GM12891 (cell line): Measurements from ENCODE around the gene EYA3. TPM values are rescaled to one million over a fixed set of nuclear protein-coding genes. Genes with fewer than 3 reads are reported as not detected.
A peak's percentile ranks its signal among the peaks of the same experiment; 100 is the strongest.

Experiments used
- DNase-seq: peaks from one replicate; pipeline ENCODE4 v3.0.0; 2011; ENCODE audit warnings: low spot score; ENCODE audit not compliant: insufficient read length
- FAIRE-seq: peaks from 2 replicates; lab custom pipeline; 2011; peaks lifted over from hg19 to GRCh38; lab: Jason Lieb, UNC
- PAX5 ChIP-seq: IDR thresholded peaks from 2 replicates; pipeline ENCODE4 v1.6.1; 2011; ENCODE audit warnings: low read length, moderate library complexity, mild to moderate bottlenecking; ENCODE audit not compliant: insufficient read depth, severe bottlenecking
- POLR2A ChIP-seq: IDR thresholded peaks from 2 replicates; pipeline ENCODE4 v1.6.1; 2011; ENCODE audit warnings: low read depth, low read length, control low read depth
- POLR2AphosphoS5 ChIP-seq: IDR thresholded peaks from 2 replicates; pipeline ENCODE4 v1.6.1; 2011; ENCODE audit warnings: low read depth, low read length, control low read depth
- POU2F2 ChIP-seq: IDR thresholded peaks from 2 replicates; pipeline ENCODE4 v1.6.1; 2011; ENCODE audit warnings: low read depth, mild to moderate bottlenecking, control low read depth, low read length, moderate library complexity
- SPI1 ChIP-seq: IDR thresholded peaks from 2 replicates; pipeline ENCODE4 v1.6.1; 2011; ENCODE audit warnings: low read depth, low read length, control low read depth
- TAF1 ChIP-seq: IDR thresholded peaks from 2 replicates; pipeline ENCODE4 v1.6.1; 2011; ENCODE audit warnings: low read depth, low read length, control low read depth
- polyA plus RNA-seq: library from polyadenylated mRNA; unstranded; fragments of >200 nt; gene quantifications from one replicate; pipeline ENCODE4 v1.2.1, GENCODE V29; 2012; ENCODE audit warnings: low read depth, missing spikeins, inconsistent platforms; ENCODE audit not compliant: missing spikeins

EYA3 gene, protein sequence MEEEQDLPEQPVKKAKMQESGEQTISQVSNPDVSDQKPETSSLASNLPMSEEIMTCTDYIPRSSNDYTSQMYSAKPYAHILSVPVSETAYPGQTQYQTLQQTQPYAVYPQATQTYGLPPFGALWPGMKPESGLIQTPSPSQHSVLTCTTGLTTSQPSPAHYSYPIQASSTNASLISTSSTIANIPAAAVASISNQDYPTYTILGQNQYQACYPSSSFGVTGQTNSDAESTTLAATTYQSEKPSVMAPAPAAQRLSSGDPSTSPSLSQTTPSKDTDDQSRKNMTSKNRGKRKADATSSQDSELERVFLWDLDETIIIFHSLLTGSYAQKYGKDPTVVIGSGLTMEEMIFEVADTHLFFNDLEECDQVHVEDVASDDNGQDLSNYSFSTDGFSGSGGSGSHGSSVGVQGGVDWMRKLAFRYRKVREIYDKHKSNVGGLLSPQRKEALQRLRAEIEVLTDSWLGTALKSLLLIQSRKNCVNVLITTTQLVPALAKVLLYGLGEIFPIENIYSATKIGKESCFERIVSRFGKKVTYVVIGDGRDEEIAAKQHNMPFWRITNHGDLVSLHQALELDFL
- polyA plus RNA-seq = 10.0 TPM

DNA sequence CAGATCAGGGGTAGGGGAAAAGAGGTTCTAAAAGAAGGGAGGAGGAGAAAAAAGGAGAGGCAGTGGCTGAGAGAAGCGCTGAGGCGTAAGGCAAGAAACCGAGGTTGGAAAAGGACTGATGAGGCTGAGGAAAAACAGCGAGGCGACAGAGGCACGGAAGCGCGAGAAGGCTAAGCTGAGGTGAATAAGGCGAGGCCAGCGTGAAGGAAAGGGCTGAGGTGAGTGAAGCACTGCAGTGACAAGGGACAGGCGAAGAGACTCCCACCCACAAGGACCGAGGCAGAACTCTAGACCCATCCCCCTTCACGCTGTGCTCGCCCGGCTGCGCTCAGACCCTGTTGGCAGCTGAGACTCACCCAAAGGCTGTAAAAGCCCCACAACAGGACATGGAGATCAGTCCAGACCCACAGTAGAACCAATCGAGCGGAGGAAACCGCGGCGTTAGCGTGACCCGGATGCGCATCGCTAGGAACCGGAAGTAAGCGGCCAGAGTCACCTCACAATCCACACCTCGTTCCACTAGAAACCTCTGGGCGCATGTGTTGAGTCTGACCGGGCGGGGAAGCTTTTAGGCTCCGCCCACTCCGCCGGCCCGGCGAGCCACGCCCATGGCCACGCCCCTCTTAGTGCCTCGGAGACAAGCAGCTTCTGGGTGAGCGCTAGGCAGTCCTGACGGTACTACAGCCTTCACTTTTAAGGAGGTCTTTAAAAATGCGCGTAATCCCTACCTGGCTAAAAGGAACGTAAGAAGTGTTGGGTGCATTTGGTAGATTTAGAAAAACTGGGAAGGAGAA, at the start of gene EYA3:
Gene EYA3 (minus strand): TSS at position 443 of the 794 bp plus-strand sequence. CDS start 30,584 bp downstream, outside the sequence.
- TF ChIP-seq PAX5 = no peak
- no peak for TF ChIP-seq SPI1
- peak; percentile 94 for TF ChIP-seq POLR2A
- peak; percentile 97 for TF ChIP-seq POLR2AphosphoS5
- TF ChIP-seq POU2F2 = peak; percentile 76; the same call in 1 of the 2 replicates
- peak; percentile 79 for TF ChIP-seq TAF1
- FAIRE-seq (peak; percentile 98), DNase-seq (peak; percentile 90)

DNA sequence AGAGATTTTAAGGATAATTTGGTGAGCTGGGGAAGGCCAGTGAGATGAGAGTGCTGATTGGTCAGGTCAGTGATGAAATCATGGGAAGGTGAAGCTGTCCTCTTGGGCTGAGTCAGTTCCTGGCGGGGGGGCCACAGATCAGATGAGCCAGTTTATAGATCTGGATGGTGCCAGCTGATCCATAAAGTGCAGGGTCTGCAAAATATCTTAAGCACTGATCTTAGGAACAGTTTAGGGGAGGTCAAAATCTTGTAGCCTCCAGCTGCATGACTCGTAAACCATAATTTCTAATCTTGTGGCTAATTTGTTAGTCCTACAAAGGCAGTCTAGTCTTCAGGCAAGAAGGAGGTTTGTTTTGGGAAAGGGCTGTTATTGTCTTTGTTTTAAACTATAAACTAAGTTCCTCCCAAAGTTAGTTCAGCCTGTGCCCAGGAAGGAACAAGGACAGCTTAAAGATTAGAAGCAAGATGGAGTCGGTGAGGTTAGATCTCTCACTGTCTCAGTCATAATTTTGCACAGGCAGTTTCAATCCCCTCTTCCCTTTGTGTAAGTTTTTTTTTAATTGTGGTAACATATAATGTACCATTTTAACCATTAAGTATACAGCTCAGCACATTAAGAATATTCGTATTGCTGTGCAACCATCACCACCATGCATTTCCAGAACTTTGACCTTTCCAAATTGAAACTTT, 48.7 kb upstream of the EYA3 start:
- no peak for TF ChIP-seq TAF1
- TF ChIP-seq PAX5 = no peak
- TF ChIP-seq POLR2AphosphoS5 = no peak
- no peak for TF ChIP-seq POLR2A
- TF ChIP-seq SPI1 = no peak
- no peak for TF ChIP-seq POU2F2
- no peak for DNase-seq
- FAIRE-seq = no peak

- TF ChIP-seq PAX5 (no peak), TAF1 (no peak), POU2F2 (no peak), SPI1 (no peak), POLR2AphosphoS5 (no peak), POLR2A (no peak)
- DNase-seq = no peak
- peak; percentile 13 for FAIRE-seq
These were observed 47.9 kb upstream of the EYA3 start for GRCh38 chr1:28136169-28136921.

DNA sequence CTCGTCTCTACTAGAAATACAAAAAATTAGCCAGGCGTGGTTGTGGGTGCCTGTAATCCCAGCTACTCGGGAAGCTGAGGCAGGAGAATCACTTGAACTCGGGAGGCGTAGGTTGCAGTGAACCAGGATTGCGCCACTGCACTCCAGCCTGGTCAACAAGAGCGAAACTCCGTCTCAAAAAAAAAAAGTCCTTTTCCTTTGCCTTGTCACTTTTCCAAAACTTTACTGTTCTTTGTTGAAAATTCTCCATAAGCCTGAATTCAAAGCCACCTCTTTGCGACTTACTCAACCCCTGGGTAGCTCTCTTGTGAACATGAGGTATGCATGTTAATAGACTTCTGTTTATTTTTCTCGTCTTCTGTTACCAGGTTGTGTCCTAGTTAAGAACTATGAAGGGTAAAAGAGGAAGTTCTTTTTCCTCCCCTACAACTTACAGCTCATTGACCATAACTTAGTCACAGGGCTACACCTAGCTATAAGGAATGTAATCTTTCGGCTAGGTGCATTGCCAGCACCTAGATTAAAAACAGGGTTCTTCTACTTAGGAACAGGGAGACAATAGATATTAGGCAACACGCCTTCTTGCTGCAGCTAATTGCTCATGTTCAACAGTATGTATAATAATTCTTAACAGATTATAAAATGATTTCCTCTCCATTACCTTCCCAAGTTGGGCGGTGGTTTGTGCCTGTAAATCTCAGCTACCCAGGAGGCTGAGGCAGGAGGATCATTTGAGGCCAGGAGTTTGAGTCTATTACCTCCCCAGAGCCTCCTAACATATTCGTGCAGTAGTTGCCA, 47.2 kb upstream of the EYA3 start:
- FAIRE-seq = peak; percentile 76

GRCh38 chr1:28134651-28135207, 46.3 kb upstream of the EYA3 start:
- no peak for TF ChIP-seq PAX5

More for the DNA sequence above, 47.2 kb upstream of the EYA3 start:
- TF ChIP-seq POLR2AphosphoS5 = no peak
- peak; percentile 65 for TF ChIP-seq SPI1
- DNase-seq = no peak

DNA sequence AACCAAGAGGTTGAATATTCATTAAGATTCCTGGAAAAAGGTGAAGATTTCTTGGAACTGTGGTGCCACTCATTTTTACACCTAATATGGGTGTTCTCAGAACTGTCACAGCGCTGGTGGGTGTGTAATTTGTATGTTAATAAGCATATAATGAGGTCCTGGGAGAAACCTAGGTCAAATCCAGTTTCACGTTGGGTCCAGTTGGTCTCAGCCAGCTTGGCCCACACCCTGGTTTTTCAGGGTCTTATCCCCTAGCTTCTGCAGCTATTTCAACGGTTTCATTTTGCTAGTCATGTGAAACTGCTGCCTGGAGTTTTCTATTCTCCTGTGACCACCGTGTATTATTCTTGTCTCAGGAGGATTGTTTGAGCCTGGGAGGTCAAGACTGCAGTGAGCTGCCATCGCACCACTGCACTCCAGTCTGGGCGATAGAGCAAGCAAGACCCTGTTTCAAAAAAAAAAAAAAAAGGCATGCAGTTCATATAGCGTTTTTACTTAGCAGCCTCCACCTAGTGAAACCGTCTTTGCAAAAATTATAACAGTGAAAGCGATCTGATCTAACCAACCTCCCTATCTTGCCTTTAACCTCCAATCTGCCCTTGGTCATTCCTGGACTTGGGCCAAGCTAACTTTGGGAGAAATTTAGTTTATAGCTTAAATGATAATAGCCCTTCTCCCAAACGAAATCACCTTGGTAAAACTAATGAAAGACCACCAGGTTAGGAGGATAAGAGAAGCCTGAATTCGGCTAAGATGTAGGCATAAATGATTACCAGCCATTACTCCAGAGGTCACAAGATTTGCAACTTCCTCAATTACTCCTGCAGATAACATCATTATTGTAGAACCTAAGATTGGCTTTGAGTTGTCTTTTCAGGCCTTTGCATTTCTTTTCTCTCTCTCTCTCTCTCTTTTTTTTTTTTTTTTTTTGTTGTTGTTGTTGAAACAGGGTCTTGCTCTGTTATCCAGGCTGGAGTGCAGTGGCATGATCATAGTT, 44.1 kb upstream of the EYA3 start:
- no peak for TF ChIP-seq POLR2AphosphoS5
- peak; percentile 22; the same call in 1 of the 2 replicates for TF ChIP-seq SPI1
- TF ChIP-seq POLR2A = no peak
- no peak for TF ChIP-seq PAX5
- TF ChIP-seq POU2F2 = no peak
- TF ChIP-seq TAF1 = no peak
- peak; percentile 88 for FAIRE-seq
- DNase-seq = no peak

More at GRCh38 chr1:28134651-28135207, 46.3 kb upstream of the EYA3 start:
- FAIRE-seq (peak; percentile 60), DNase-seq (no peak)

DNA sequence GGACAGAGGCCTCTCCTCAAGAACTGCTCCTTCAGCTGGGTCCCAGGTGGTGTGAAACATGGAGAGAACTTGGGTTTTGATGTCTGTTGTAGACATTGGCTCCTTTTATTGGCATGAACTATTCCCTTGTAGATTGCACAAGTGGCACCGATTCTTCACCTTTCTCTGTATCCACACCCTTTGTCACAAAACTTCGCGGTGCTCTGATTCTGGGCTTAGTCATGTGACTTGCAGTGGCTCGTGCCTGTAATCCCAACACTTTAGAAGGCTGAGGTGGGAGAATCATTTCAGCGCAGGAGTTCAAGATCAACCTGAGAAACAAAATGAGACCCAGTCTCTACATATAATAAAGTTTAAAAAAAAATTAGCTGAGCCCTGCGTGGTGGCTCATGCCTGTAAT, 42.5 kb upstream of the EYA3 start:
- DNase-seq (no peak), FAIRE-seq (no peak)
- TF ChIP-seq SPI1 (no peak), POU2F2 (no peak), POLR2AphosphoS5 (no peak), POLR2A (no peak), TAF1 (no peak), PAX5 (no peak)
